BJ (cell line): ENCODE measurements around the gene PTPRU. TPM values are rescaled to one million over a fixed set of nuclear protein-coding genes. Genes with fewer than 3 reads are reported as not detected.
"Not testable (repeated sequence)": the region's sequence is repeated elsewhere in the genome, so short reads cannot be mapped to it uniquely, and the experiment has no call there.

Experiments used
- CTCF ChIA-PET: fragments of 350-600 bp; formaldehyde crosslinking; extraction: SDS; loops from one replicate; lab custom pipeline; 2021; ENCODE audit warnings: antibody characterized with exemption, inconsistent platforms; lab: Yijun Ruan, JAX
- POLR2A ChIA-PET: fragments of 300-600 bp; sonication (Branson Sonifier 250); formaldehyde crosslinking; extraction: SDS; loops from one replicate; lab custom pipeline; 2021; ENCODE audit warnings: antibody characterized with exemption; lab: Charles Lee
- DNase-seq: peaks from one replicate; pipeline ENCODE4 v3.0.0-alpha.2; 2011; ENCODE audit warnings: low read depth
- H3K27me3 ChIP-seq: 2 replicates; pipeline ENCODE4 v1.6.0; 2011; ENCODE audit warnings: low read length; ENCODE audit not compliant: control insufficient read depth, insufficient read depth
- H3K36me3 ChIP-seq: 2 replicates; pipeline ENCODE4 v1.5.1; 2011; ENCODE audit warnings: low read length; ENCODE audit not compliant: control insufficient read depth, insufficient read depth
- H3K4me3 ChIP-seq: 2 replicates; pipeline ENCODE4 v1.5.1; 2011; ENCODE audit warnings: low read depth, mild to moderate bottlenecking, control low read depth, low read length
- polyA plus RNA-seq: library from polyadenylated mRNA; depleted of rRNA; stranded (reverse); fragments of >200 nt; gene quantifications from 2 replicates; pipeline ENCODE4 v1.2.3, GENCODE V29; 2011
- TF ChIP-seq, protein P1 (sequence below): IDR thresholded peaks from 2 replicates; pipeline ENCODE4 v1.5.1; 2011; ENCODE audit warnings: low read depth, mild to moderate bottlenecking, control low read depth, inconsistent platforms, low read length, moderate library complexity; ENCODE audit not compliant: insufficient read depth

PTPRU gene
- polyA plus RNA-seq, 1 experiment: 19.8 TPM

DNA sequence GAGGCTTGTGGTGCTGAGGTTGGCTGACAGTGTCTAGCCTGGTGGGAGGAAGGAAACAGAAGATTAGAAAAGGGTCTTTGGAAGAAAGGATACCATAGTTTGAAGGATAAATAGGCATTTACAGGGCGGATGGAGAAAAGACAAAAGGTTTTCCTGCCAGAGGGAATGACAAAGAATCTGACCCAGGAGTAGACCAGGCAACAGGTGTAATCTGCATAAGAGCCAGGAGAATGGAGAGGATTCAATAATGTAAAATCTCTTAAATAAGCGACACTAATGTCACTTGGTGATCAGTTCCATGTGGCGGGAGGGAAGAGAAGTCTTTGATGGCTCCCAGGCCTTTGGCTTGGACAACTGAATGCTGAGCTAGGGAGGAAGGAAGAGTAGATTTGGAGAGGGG lies 15.0 kb upstream of the PTPRU start:
- Histone ChIP-seq H3K4me3 (no peak overlapping the region), H3K36me3 (peaks cover 2% of the 10 kb centered on the region), H3K27me3 (no peaks in the 10 kb centered on the region)
- TF ChIP-seq, protein P1, sequence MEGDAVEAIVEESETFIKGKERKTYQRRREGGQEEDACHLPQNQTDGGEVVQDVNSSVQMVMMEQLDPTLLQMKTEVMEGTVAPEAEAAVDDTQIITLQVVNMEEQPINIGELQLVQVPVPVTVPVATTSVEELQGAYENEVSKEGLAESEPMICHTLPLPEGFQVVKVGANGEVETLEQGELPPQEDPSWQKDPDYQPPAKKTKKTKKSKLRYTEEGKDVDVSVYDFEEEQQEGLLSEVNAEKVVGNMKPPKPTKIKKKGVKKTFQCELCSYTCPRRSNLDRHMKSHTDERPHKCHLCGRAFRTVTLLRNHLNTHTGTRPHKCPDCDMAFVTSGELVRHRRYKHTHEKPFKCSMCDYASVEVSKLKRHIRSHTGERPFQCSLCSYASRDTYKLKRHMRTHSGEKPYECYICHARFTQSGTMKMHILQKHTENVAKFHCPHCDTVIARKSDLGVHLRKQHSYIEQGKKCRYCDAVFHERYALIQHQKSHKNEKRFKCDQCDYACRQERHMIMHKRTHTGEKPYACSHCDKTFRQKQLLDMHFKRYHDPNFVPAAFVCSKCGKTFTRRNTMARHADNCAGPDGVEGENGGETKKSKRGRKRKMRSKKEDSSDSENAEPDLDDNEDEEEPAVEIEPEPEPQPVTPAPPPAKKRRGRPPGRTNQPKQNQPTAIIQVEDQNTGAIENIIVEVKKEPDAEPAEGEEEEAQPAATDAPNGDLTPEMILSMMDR: no peak
- no peak for DNase-seq
- CTCF ChIA-PET: no interaction called here
- POLR2A ChIA-PET: no interaction called here

DNA sequence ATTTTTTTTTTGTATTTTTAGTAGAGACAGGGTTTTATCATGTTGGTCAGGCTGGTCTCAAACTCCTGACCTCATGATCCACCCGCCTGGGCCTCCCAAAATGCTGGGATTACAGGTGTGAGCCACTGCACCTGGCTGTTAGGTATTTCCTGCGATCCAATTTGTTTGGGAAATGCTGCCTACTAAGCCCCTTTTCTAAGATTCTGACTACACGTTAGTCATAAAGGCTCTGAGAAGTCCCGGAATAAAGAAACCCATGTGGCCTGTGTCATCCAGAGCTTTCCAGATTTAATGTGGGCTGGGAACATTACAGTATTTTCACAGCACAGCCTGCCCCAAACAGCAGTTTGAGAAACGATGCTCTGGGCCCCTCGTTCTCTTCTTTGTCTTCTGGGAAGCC lies 14.1 kb upstream of the PTPRU start:
- H3K4me3 ChIP-seq, DNase-seq, H3K36me3 ChIP-seq, POLR2A ChIA-PET, CTCF ChIA-PET, H3K27me3 ChIP-seq: not testable (repeated sequence)

DNA sequence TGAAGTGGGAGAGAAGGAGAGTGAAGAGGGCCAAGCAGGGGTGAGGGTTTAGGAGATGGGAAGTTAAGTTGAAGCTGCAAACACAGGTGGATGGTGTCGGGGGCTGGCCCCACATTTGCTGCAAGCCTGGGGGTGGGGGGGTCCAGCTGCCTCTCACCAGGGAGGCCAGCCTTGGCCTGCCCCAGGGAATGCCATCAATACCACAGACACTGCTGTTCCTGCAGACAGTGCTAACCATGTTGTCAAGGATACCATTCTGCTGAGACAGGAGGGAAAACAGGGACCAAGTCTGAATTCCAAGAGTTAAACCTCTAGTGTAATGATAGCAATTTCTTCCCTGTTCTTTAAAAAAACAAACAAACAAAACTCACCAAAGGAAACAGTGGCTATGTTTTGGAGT lies 13.6 kb upstream of the PTPRU start:
- CTCF ChIA-PET: no interaction called here
- DNase-seq: no peak
- no peaks in the 10 kb centered on the region for H3K27me3 ChIP-seq
- H3K36me3 ChIP-seq: peaks cover 2% of the 10 kb centered on the region
- POLR2A ChIA-PET: no interaction called here
- TF ChIP-seq, protein P1: no peak
- no peak overlapping the region for H3K4me3 ChIP-seq

DNA sequence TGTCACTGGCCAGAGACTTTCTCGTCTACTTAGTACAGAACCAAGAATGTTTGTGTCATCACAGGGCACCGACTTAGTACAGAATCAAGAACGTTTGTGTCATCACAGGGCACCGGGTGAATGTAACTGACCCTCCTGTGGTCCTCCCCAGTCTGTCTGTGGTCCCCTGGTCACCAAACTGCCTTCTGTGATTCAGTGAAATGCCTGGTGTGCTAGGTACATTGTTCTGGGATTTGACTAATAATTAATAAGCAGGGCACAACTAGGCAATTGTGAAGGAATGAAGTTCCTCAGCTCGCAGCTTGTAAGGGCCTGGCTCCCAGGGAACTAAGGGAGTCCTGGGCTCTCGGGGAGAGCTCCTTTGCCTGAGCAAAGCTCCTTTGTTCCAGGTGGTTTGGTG lies 12.8 kb upstream of the PTPRU start:
- TF ChIP-seq, protein P1: no peak
- H3K27me3 ChIP-seq: no peaks in the 10 kb centered on the region
- H3K36me3 ChIP-seq: peaks cover 2% of the 10 kb centered on the region
- DNase-seq: no peak
- no peak overlapping the region for H3K4me3 ChIP-seq
- ChIA-PET CTCF (no interaction called here), POLR2A (no interaction called here)

DNA sequence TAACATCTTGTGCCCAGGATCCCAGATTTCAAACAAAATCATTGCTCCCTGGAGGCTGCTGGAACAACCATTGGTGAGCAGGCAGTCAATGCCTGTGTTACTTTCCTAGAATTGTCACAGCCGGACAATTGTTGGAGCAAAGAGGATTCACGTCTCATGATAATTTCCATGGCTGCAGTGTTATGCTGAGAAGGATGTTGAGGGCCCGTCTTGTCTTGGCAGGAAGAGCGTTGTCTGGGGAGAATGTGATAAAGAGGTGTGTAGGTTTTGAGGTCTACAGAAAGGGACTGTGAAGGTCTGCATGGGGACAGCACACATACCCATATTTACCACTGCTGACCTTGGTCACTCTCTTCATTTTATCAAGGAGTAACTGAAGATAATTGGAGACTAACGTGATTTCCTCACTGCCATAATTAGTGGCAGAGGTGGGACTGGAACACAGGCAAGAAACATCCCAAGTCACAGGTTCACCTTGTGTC lies 11.9 kb upstream of the PTPRU start:
- peaks cover 2% of the 10 kb centered on the region for H3K36me3 ChIP-seq
- H3K4me3 ChIP-seq: no peak overlapping the region
- H3K27me3 ChIP-seq: no peaks in the 10 kb centered on the region
- DNase-seq: no peak
- TF ChIP-seq, protein P1: no peak
- ChIA-PET POLR2A (no interaction called here), CTCF (no interaction called here)

DNA sequence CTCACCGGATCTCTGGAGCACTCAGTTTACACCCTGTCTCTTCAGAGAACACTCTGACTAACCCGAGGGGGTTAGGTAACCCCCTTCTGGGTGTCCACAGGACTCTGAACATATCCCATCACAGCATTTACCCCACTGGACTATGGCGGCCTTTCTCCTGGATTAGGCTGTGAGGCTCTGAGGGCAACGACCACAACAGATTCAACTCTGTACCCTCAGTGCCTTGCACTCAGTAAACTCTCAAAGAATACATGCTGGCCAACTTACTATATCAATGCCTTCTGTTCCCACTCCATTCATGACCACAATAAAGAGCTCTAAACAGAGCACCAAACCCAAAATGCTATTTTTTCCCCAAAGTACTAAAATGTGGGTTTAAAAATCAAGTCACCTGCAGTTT lies 11.0 kb upstream of the PTPRU start:
- Histone ChIP-seq H3K4me3 (no peak overlapping the region), H3K36me3 (peaks cover 2% of the 10 kb centered on the region), H3K27me3 (no peaks in the 10 kb centered on the region)
- TF ChIP-seq, protein P1: no peak
- CTCF ChIA-PET: interaction anchor here (1.3 kb wide), 1 partner anchor 9 kb away, joined by 3 read pairs; no protein-coding TSS in a partner anchor
- DNase-seq: no peak
- POLR2A ChIA-PET: no interaction called here
